Endodermal cell (in vitro differentiated cells): ENCODE results near the gene HOXD10. TPM values are rescaled to one million over a fixed set of nuclear protein-coding genes. Genes with fewer than 3 reads are reported as not detected.

ENCODE experiments used
- DNase-seq: peaks from one replicate; pipeline ENCODE4 v3.0.0-alpha.2; 2017
- H3K27ac ChIP-seq: 2 replicates; pipeline ENCODE4 v1.5.1; 2013; ENCODE audit warnings: mild to moderate bottlenecking, low read depth, low read length, moderate library complexity
- H3K27me3 ChIP-seq: 2 replicates; pipeline ENCODE4 v1.6.1; 2013; ENCODE audit warnings: mild to moderate bottlenecking, low read length, moderate library complexity; ENCODE audit not compliant: insufficient read depth, control insufficient read depth, poor library complexity, severe bottlenecking
- H3K36me3 ChIP-seq: 2 replicates; pipeline ENCODE4 v1.7.0; 2013; ENCODE audit warnings: mild to moderate bottlenecking, low read length, moderate library complexity; ENCODE audit not compliant: control insufficient read depth, insufficient read depth
- H3K4me1 ChIP-seq: one replicate; pipeline ENCODE4 v1.7.0; 2013; ENCODE audit warnings: low read length; ENCODE audit not compliant: control insufficient read depth, insufficient read depth
- H3K4me3 ChIP-seq: 2 replicates; pipeline ENCODE4 v1.5.1; 2013; ENCODE audit warnings: mild to moderate bottlenecking, low read length, moderate library complexity
- H3K9ac ChIP-seq: 2 replicates; pipeline ENCODE4 v1.6.1; 2013; ENCODE audit warnings: mild to moderate bottlenecking, low read length, moderate library complexity; ENCODE audit not compliant: poor library complexity, severe bottlenecking; ENCODE audit errors: extremely low read depth
- H3K9me3 ChIP-seq: 2 replicates; pipeline ENCODE4 v1.6.1; 2013; ENCODE audit warnings: mild to moderate bottlenecking, low read length, moderate library complexity; ENCODE audit not compliant: control insufficient read depth
- H3K27ac Mint-ChIP-seq: 2 replicates; pipeline ENCODE4 v1.8.0; 2020; ENCODE audit warnings: mixed read lengths
- H3K27me3 Mint-ChIP-seq: 2 replicates; pipeline ENCODE4 v1.8.0; 2021; ENCODE audit warnings: mild to moderate bottlenecking, mixed read lengths; ENCODE audit not compliant: insufficient read depth
- H3K36me3 Mint-ChIP-seq: 2 replicates; pipeline ENCODE4 v1.8.0; 2020; ENCODE audit warnings: low read depth, mixed read lengths
- H3K4me1 Mint-ChIP-seq: 2 replicates; pipeline ENCODE4 v1.8.0; 2020; ENCODE audit warnings: mixed read lengths
- H3K4me3 Mint-ChIP-seq: 2 replicates; pipeline ENCODE4 v1.8.0; 2020; ENCODE audit warnings: mild to moderate bottlenecking, moderate library complexity, mixed read lengths
- H3K9me3 Mint-ChIP-seq: 2 replicates; pipeline ENCODE4 v1.8.0; 2020; ENCODE audit warnings: mild to moderate bottlenecking, mixed read lengths
- CTCF ChIP-seq: fragments of 200-600 bp; sonication (generic); conservative IDR thresholded peaks from 2 replicates; pipeline ENCODE4 v1.5.0; 2021; ENCODE audit warnings: antibody characterized with exemption, mild to moderate bottlenecking
- WGBS, 2 experiments: methylation state at CpG; one replicate each; pipeline versions ENCODE4 v1.1.5 to v1.1.7; 2013; ENCODE audit warnings: missing lambda C conversion rate in 2 of 2, mixed read lengths in 1 of 2; ENCODE audit not compliant: insufficient coverage in 1 of 2, insufficient read length in 1 of 2; 5-methylcytosine and 5-hydroxymethylcytosine counted together
- total RNA-seq, 2 donors: library from RNA; stranded (reverse); fragmentation: NEBNext Ultra II Directional in 1 of 2; extraction: Animal tissue kit (Norgen Biotek cat#: 25700) in 1 of 2; gene quantifications; 2 replicates in 1 of 2; 3 replicates in 1 of 2; pipeline ENCODE4 v1.2.1, GENCODE V29; 2021

HOXD10 gene
- total RNA-seq, 2 donors from 2014 or later = not detected

DNA sequence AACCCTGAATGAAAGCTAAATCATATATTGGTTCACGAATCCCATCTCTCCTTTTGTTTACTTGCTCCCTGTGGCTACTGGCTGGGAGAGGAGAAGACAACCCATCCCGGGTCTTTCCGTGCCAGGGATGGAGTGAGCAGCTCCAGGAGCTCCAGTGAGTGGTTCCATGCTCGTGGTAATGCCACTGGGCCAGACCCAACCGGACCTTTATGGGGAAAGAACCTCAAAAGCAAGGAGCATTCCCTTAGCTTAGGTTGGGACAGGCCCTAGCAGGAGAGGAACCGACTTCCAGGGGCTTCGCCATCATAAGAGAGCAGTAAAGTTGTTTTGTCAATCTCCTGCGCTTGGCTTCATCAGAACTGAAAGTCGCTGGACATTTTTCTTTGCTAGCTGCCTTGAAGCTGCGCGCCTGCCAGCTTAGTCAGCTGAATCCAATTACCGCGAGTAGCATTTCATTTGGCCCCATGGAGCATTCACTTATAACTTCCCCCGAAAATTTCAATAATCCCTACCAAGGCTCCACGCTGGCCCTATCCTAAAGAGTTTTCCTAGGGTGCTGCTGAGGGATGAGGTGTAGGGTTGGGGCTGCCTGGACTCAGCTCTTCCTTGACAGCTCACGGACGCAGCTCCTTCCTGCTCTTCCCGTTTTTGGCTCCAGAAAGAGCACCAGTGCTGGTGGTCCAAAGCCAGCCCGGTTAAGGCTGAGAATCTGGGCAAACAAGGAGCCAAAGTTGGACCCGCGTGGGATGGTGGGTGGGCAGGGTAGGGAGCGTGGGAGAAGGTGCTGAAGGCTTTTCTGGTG, 45.4 kb downstream of the HOXD10 start:
- no peaks in the 10 kb centered on the region for H3K36me3 ChIP-seq
- no peak overlapping the region for H3K9ac ChIP-seq
- no peak overlapping the region for H3K4me3 Mint-ChIP-seq
- H3K4me3 ChIP-seq = no peak overlapping the region
- H3K27ac ChIP-seq = no peak overlapping the region
- no peak overlapping the region for H3K27ac Mint-ChIP-seq
- no peaks in the 10 kb centered on the region for H3K36me3 Mint-ChIP-seq
- peaks cover 21% of the 10 kb centered on the region for H3K4me1 Mint-ChIP-seq
- peaks cover 98% of the 10 kb centered on the region for H3K27me3 Mint-ChIP-seq
- 10% methylated on average over 11 to 22 of the region's 22 CpGs for WGBS, 2 experiments
- TF ChIP-seq CTCF = no peak
- H3K27me3 ChIP-seq = peaks cover 100% of the 10 kb centered on the region
- peaks cover 3% of the 10 kb centered on the region for H3K4me1 ChIP-seq
- DNase-seq = peak; percentile 53
- peaks cover 9% of the 10 kb centered on the region for H3K9me3 ChIP-seq
- H3K9me3 Mint-ChIP-seq = no peaks in the 10 kb centered on the region

- peak; percentile 55 for DNase-seq
- WGBS, 2 experiments = 2% methylated on average over 10 to 29 of the region's 29 CpGs
- Mint-ChIP-seq H3K4me3 (no peak overlapping the region), H3K27ac (no peak overlapping the region), H3K36me3 (no peaks in the 10 kb centered on the region), H3K27me3 (peaks cover 99% of the 10 kb centered on the region), H3K4me1 (peaks cover 16% of the 10 kb centered on the region), H3K9me3 (no peaks in the 10 kb centered on the region)
- peaks cover 100% of the 10 kb centered on the region for H3K27me3 ChIP-seq
- H3K27ac ChIP-seq = no peak overlapping the region
- no peak overlapping the region for H3K4me3 ChIP-seq
- no peak for TF ChIP-seq CTCF
- no peaks in the 10 kb centered on the region for H3K4me1 ChIP-seq
- peaks cover 9% of the 10 kb centered on the region for H3K9me3 ChIP-seq
- H3K36me3 ChIP-seq = no peaks in the 10 kb centered on the region
- no peak overlapping the region for H3K9ac ChIP-seq
Measured at GRCh38 chr2:176162911-176163671, 46.5 kb downstream of the HOXD10 start.

- Mint-ChIP-seq H3K27ac (no peak overlapping the region), H3K27me3 (peaks cover 99% of the 10 kb centered on the region), H3K4me1 (peaks cover 15% of the 10 kb centered on the region), H3K36me3 (no peaks in the 10 kb centered on the region), H3K4me3 (no peak overlapping the region), H3K9me3 (no peaks in the 10 kb centered on the region)
- WGBS, 2 experiments = 0 to 6% methylated on average over 3 to 12 of the region's 12 CpGs
- Histone ChIP-seq H3K36me3 (no peaks in the 10 kb centered on the region), H3K27me3 (peaks cover 100% of the 10 kb centered on the region), H3K9ac (no peak overlapping the region), H3K4me3 (no peak overlapping the region), H3K4me1 (no peaks in the 10 kb centered on the region), H3K27ac (no peak overlapping the region), H3K9me3 (peaks cover 9% of the 10 kb centered on the region)
- peak; percentile 60 for DNase-seq
- no peak for TF ChIP-seq CTCF
Measured at GRCh38 chr2:176163672-176164056, 47.1 kb downstream of the HOXD10 start.
